Measurements from ENCODE around the gene PSMB10. TPM values are rescaled to one million over a fixed set of nuclear protein-coding genes. Genes with fewer than 3 reads are reported as not detected.

PSMB10 gene
- total and polyA plus RNA-seq, 2 experiments from 2014 or later, result 26.7 to 53.2 TPM

- no peak overlapping the region for H3K27ac ChIP-seq
These were observed 6.6 kb upstream of the PSMB10 start for GRCh38 chr16:67943256-67943618.

GRCh38 chr16:67942510-67943255 lies 6.0 kb upstream of the PSMB10 start:
- H3K4me1 ChIP-seq (ENCODE audit: low read depth), result no peaks in the 10 kb centered on the region
- TF ChIP-seq CTCF (IDR thresholded peaks at IDR 0.05; ENCODE audit: low read depth, low read length), result no peak
- no peaks in the 10 kb centered on the region for H3K27me3 ChIP-seq
- peaks cover 26% of the 10 kb centered on the region for H3K36me3 ChIP-seq
- no peak overlapping the region for H3K27ac ChIP-seq
- H3K4me3 ChIP-seq, result no peak overlapping the region
- DNase-seq (ENCODE audit: low read depth in 1 of 2, low spot score in 1 of 2), result no peak
- H3K9me3 ChIP-seq (ENCODE audit: low read depth), result no peaks in the 10 kb centered on the region

More at GRCh38 chr16:67943256-67943618, 6.6 kb upstream of the PSMB10 start:
- Histone ChIP-seq H3K4me3 (no peak overlapping the region), H3K27me3 (no peaks in the 10 kb centered on the region), H3K4me1 (ENCODE audit: low read depth) (no peaks in the 10 kb centered on the region), H3K9me3 (ENCODE audit: low read depth) (no peaks in the 10 kb centered on the region), H3K36me3 (peaks cover 26% of the 10 kb centered on the region)
- DNase-seq (ENCODE audit: low read depth in 1 of 2, low spot score in 1 of 2), result no peak
- TF ChIP-seq CTCF (IDR thresholded peaks at IDR 0.05; ENCODE audit: low read depth, low read length), result no peak

- peak; percentile 40 to 68 for DNase-seq (ENCODE audit: low read depth in 1 of 2, low spot score in 1 of 2)
- H3K4me1 ChIP-seq (ENCODE audit: low read depth), result no peaks in the 10 kb centered on the region
- H3K27ac ChIP-seq, result no peak overlapping the region
- no peaks in the 10 kb centered on the region for H3K27me3 ChIP-seq
- peak; percentile 72 for TF ChIP-seq CTCF (IDR thresholded peaks at IDR 0.05; ENCODE audit: low read depth, low read length)
- H3K36me3 ChIP-seq, result peaks cover 21% of the 10 kb centered on the region
- no peaks in the 10 kb centered on the region for H3K9me3 ChIP-seq (ENCODE audit: low read depth)
- H3K4me3 ChIP-seq, result no peak overlapping the region
These were observed 5.5 kb upstream of the PSMB10 start for GRCh38 chr16:67942200-67942509.

GRCh38 chr16:67941469-67942199 lies 5.0 kb upstream of the PSMB10 start:
- Histone ChIP-seq H3K4me3 (no peak overlapping the region), H3K36me3 (peaks cover 16% of the 10 kb centered on the region), H3K4me1 (ENCODE audit: low read depth) (peaks cover 3% of the 10 kb centered on the region), H3K9me3 (ENCODE audit: low read depth) (no peaks in the 10 kb centered on the region), H3K27ac (no peak overlapping the region), H3K27me3 (no peaks in the 10 kb centered on the region)
- no peak for DNase-seq (ENCODE audit: low read depth in 1 of 2, low spot score in 1 of 2)
- TF ChIP-seq CTCF (IDR thresholded peaks at IDR 0.05; ENCODE audit: low read depth, low read length), result no peak

GRCh38 chr16:67940446-67941089 lies 3.9 kb upstream of the PSMB10 start:
- Histone ChIP-seq H3K4me1 (ENCODE audit: low read depth) (peaks cover 3% of the 10 kb centered on the region), H3K36me3 (peaks cover 8% of the 10 kb centered on the region), H3K9me3 (ENCODE audit: low read depth) (no peaks in the 10 kb centered on the region), H3K4me3 (no peak overlapping the region), H3K27ac (no peak overlapping the region), H3K27me3 (no peaks in the 10 kb centered on the region)
- DNase-seq (ENCODE audit: low read depth in 1 of 2, low spot score in 1 of 2), result no peak
- no peak for TF ChIP-seq CTCF (IDR thresholded peaks at IDR 0.05; ENCODE audit: low read depth, low read length)
